ENCODE results near the gene FBXL15. TPM values are rescaled to one million over a fixed set of nuclear protein-coding genes. Genes with fewer than 3 reads are reported as not detected.
A peak's percentile ranks its signal among the peaks of the same experiment; 100 is the strongest.

The FBXL15 gene
- total and polyA plus RNA-seq, 2 of the 4 experiments (the other 2 are of a cell fraction) = 3.0 to 8.4 TPM

GRCh38 chr10:102426803-102427287, 6.2 kb downstream of the FBXL15 start:
- Histone ChIP-seq H3K27ac (ENCODE audit: insufficient read depth, low read length) (no peak overlapping the region), H2AFZ (replicated peaks; ENCODE audit: low read length, poor library complexity) (no peak overlapping the region), H3K4me3 (ENCODE audit: insufficient read depth, low read depth, low read length) (no peak overlapping the region), H4K8ac (ENCODE audit: low read depth in 2 of 2, low read length in 2 of 2) (no peak overlapping the region), H3K27me3 (ENCODE audit: control insufficient read depth, insufficient read depth, low read length) (no peaks in the 10 kb centered on the region), H3K9ac (ENCODE audit: low read depth, low read length) (no peak overlapping the region), H3K79me1 (ENCODE audit: low read depth in 1 of 2, low read length in 2 of 2) (peaks cover 6 to 56% of the 10 kb centered on the region in 2 experiments), H2AK5ac (ENCODE audit: low read depth, low read length) (no peak overlapping the region), H3K4me2 (ENCODE audit: low read depth, low read length) (no peak overlapping the region), H2BK20ac (ENCODE audit: low read depth, low read length) (no peak overlapping the region), H3K4me1 (ENCODE audit: control insufficient read depth, insufficient read depth, low read length) (peaks cover 9% of the 10 kb centered on the region), H2BK120ac (ENCODE audit: low read depth, low read length) (no peak overlapping the region), H4K91ac (ENCODE audit: insufficient read depth, low read depth, low read length) (no peak overlapping the region), H2AK9ac (replicated peaks; ENCODE audit: low read depth, low read length, poor library complexity) (no peak overlapping the region), H3K36me3 (ENCODE audit: control insufficient read depth, insufficient read depth, low read length) (peaks cover 6% of the 10 kb centered on the region; the same call in 1 of the 2 replicates), H3K18ac (ENCODE audit: low read depth, low read length) (no peak overlapping the region), H4K5ac (ENCODE audit: low read depth, low read length) (no peak overlapping the region), H3K4ac (ENCODE audit: low read depth, low read length) (no peak overlapping the region), H4K20me1 (ENCODE audit: insufficient read depth, low read length) (no peaks in the 10 kb centered on the region), H3K23ac (ENCODE audit: low read depth, low read length) (no peak overlapping the region), H3K56ac (ENCODE audit: extremely low read depth, insufficient read depth, low read length) (no peak overlapping the region), H2BK5ac (ENCODE audit: low read depth, low read length, poor library complexity, severe bottlenecking) (no peak overlapping the region), H3K14ac (replicated peaks; ENCODE audit: low read depth, low read length) (no peak overlapping the region; the same call in 1 of the 2 replicates), H3K9me3 (ENCODE audit: control insufficient read depth, insufficient read depth, low read length) (no peaks in the 10 kb centered on the region), H3K9me1 (ENCODE audit: insufficient read depth, low read length) (0 out of 2 replicates have a peak, but pooled peaks cover 4% of the 10 kb centered on the region), H2BK15ac (ENCODE audit: low read depth, low read length) (no peak overlapping the region)
- dilution Hi-C loops (cut with HindIII; ENCODE audit: low sequenced_read_pairs, unreplicated experiment) = no loop called here
- POLR2A ChIA-PET (ENCODE audit: unreplicated experiment) = no interaction called here
- BruUV-seq (replicated peaks) = no TSS peak
- CTCF ChIA-PET = no interaction called here
- ATAC-seq (ENCODE audit: low read depth) = no peak
- in situ Hi-C loops (cut with MboI; ENCODE audit: low sequenced_read_pairs) = no loop called here
- peak; percentile 42 for DNase-seq
- TF ChIP-seq FOS (IDR thresholded peaks at IDR 0.05; ENCODE audit: low read depth, low read length) (peak; percentile 8; the same call in 1 of the 2 replicates), USF2 (IDR thresholded peaks at IDR 0.05; ENCODE audit: low read depth, low read length) (no peak), NFE2L2 (IDR thresholded peaks at IDR 0.05; ENCODE audit: low read depth, low read length) (no peak), MAFK (IDR thresholded peaks at IDR 0.05; ENCODE audit: low read depth, low read length) (no peak), RCOR1 (IDR thresholded peaks at IDR 0.05; ENCODE audit: insufficient replicate concordance, low read length) (no peak)
- WGBS, 2 experiments (ENCODE audit: extremely low coverage in 2 of 2, insufficient read length in 1 of 2) = 90% methylated on average over 3 of the region's 7 CpGs; no CpG with 5 or more reads in 1 of the 2 experiments
- intact Hi-C loops (cut with micrococcal nuclease) = no loop called here
